ENCODE results near the gene MYZAP.

DNA sequence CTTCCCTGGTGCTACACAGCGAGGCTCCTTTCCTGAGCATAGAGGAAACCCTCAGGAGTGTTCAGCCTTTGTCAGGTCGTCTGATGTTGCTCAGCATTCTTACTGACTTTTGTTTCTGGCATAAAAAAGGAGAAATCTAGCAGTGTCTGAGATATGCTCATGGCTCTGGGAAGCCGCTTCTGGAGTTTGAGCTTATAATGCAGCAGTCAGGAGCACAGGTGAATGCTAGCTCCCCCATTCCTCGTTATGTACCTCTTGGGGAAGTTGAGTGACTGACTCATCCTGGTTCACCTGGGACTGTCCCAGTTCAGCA is 49.2 kb upstream of the MYZAP start:
- TF ChIP-seq EZH2 (IDR thresholded peaks at IDR 0.05), result no peak
- TF ChIP-seq, protein P1, sequence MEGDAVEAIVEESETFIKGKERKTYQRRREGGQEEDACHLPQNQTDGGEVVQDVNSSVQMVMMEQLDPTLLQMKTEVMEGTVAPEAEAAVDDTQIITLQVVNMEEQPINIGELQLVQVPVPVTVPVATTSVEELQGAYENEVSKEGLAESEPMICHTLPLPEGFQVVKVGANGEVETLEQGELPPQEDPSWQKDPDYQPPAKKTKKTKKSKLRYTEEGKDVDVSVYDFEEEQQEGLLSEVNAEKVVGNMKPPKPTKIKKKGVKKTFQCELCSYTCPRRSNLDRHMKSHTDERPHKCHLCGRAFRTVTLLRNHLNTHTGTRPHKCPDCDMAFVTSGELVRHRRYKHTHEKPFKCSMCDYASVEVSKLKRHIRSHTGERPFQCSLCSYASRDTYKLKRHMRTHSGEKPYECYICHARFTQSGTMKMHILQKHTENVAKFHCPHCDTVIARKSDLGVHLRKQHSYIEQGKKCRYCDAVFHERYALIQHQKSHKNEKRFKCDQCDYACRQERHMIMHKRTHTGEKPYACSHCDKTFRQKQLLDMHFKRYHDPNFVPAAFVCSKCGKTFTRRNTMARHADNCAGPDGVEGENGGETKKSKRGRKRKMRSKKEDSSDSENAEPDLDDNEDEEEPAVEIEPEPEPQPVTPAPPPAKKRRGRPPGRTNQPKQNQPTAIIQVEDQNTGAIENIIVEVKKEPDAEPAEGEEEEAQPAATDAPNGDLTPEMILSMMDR (IDR thresholded peaks at IDR 0.05), result no peak

Data from neural progenitor cell (in vitro differentiated cells).